ENCODE measurements around the gene PNPLA7. TPM values are rescaled to one million over a fixed set of nuclear protein-coding genes. Genes with fewer than 3 reads are reported as not detected.

The PNPLA7 gene
- total RNA-seq, 1 experiment from 2014 or later = 0.21 TPM

DNA sequence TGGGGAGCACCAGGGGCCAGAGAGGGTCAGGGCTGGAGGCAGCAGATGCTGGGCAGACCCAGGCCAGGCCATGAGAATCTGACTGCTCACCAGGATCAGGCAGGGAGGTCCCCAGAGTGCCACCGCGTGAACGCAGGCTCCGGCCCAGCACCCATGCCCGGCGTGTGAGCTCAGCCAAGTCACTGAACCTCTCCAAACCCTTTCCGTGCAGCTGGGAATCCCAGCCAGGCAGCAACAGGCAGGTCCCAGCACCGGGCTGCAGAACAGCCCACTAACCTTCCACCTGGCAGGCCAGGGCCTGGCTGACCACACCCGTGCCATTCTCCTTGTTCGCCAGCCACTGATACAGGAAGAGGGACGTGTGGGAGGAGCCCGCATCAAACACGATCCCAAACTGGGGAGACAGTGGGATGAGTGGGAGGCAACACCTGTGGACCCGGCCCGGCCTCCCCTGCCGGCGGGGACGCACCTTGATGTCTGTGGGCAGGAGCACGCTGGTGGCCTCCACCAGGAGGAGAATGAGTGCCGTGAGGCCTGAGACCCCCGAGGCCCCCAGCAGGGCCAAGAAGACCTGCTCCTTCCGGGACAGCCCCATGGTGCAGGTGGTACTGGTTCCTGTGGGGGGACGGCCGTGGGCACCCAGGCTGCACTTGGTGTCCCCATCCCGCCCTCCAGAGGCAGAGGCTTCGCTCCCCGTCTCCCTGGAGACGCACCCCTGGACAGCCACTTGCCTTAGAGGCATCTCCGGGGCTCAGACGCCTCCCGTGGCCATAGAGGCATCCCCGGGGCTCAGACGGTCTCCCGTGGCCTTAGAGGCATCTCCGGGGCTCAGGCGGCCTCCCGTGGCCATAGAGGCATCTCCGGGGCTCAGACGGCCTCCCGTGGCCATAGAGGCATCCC lies 112.3 kb downstream of the PNPLA7 start:
- DNase-seq (ENCODE audit: low read depth) = no peak

DNA sequence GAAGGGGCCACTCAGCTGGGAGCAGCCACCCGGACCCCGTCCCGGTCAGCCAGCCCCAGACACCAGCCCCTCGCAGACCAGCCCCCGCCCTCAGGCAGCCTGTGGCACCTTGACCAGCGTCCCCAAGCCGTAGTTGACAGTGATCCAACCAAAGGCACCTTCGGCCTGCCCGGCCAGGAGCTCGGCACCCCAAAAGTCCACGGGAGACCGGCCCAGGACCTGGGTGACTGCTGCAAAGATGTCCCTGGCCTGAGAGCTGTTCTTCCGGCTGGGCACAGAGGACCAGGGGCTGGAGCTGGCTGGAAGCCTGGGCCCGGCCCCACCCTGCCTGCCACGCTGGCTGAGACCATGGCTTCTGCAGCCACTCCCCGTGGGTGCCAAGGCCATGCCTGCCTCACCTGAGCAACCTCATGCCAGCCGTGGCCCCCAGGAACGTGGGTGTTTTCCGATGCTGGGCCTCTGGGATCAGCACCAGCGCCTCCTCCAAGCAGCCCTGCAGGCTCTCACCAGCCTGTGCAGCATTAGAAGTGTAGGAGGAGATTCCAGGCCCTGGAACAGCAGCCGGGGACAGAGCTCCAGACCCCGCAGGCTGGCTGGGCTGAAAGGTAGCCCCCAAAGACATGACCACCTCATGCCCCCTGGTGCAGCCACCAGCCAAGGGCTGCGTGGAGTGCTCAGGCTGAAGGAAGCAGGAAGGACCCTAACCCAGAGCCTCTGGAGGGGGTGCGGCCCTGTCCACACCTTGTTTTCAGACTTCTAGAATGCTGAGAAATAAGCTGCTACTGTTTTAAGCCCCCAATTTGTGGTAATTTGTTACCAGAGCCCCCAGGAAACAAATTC lies 113.2 kb downstream of the PNPLA7 start:
- no peak for DNase-seq (ENCODE audit: low read depth)

DNA sequence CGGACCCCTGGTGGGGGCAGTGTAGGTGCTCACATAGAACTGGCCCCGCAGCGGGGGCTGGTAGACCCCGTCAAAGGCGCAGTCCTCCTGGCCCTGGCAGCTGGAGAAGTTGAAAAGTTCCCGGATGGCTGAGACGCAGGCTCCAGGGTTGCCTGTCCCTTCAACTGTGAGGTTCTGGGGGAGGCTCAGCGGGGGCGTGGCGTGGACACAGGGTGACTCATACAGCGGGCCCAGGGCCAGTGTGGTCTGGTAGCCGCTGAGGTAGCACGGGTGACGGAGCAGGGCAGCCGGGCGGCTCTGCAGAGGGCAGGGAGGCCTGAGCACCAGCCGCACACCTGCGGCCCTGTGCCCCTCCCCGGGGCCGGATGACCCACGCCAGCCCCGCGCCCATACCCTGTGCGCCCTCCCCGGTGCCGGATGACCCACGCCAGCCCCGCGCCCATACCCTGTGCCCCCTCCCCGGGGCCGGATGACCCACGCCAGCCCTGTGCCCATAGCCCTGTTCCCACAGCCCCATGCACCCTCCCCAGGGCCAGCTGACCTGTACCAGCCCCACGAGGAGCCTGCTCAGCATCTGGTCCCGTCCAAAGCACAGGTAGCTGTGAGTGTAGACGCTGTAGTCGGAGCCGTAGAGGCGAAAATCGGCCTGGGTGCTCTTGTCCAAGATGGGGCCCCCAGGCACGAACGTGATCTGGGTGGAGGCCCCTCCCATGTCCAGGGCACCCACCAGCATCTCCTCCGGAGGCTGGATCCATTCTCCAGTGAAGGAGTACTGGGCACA lies 114.0 kb downstream of the PNPLA7 start:
- peak; percentile 91 for DNase-seq (ENCODE audit: low read depth)

DNA sequence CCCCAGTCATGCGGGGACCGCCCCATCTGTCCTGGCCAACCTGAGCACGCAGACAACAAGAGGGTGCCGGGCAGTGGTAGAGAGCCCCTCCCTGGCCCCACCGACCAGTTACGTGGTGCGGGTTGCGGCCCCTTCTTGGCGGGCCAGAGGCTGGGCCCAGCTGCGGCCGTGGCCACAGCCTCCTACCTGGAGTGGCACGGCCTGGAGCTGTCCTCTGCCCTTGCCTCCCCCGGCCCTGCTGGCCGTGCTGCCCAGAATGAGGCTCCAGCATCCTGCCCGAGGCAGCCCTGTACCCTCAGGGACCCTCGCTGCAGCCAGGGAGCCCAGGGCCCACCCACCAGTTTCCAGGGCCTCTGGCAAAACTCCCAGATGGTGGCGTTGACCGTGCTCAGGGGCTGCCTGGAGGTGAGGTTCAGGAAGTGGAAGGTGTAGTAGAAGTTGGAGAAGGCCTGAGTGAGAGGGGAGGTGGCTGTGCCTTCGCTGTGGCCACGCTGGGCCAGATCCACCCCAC lies 114.8 kb downstream of the PNPLA7 start:
- DNase-seq (ENCODE audit: low read depth) = no peak

DNA sequence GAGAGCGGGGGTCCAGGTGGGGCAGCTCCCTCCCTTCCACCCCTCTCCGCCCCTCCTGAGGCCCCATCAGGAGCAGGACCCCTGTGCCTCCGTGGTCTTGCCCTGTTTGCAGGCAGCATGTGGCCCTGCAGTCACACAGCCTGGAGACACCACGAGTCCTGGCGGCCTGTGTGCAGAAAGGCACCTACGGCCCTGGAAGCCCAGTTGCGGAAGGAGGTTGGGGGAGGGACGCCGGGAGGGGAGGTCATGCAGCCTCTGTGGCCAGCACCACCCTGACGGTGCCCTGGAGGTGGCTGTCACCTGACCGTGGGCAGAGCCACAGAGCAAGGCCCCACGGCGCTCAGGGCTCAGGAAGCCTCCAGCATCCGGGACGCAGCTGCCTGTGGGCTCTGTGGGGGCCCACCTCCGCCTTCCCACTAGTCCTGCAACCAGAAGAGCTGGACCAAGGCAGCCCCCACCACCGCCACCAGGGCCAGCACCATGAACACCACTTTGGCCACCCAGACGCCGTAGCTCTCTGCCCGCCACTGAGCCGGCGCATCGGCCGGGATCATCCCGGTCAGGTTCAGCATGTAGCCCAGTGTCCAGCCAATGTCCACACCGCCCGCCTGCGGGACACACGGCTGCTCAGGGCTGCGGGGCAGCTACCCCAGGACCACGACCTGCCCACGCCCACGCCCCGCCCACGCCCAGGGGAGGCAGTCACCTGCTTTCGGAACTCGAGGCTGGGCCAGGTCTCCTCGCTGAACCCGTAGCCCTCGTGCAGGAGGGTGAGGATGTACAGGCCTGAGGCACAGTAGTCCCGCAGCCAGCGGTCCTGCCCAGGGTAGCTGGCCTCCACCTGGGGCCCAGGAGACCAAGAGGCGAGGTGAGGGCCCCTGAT lies 115.5 kb downstream of the PNPLA7 start:
- DNase-seq (ENCODE audit: low read depth) = no peak

DNA sequence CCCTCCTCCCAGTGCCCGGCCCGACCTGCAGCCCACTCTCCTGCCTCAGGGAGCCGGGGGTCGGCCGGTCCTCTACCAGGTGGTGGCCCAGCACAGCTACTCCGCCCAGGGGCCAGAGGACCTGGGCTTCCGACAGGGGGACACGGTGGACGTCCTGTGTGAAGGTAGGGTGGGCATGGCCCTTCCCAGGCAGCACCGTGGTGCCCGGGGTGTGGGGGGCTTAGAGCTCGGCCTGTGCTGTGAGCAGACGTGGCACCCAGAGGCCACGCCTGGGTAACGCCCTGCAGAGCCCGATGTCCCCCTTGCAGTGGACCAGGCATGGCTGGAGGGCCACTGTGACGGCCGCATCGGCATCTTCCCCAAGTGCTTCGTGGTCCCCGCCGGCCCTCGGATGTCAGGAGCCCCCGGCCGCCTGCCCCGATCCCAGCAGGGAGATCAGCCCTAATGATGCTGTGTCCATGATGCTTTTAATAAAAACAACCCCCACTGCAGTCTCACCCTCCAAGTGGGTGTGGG lies 116.2 kb downstream of the PNPLA7 start:
- no peak for DNase-seq (ENCODE audit: low read depth)

DNA sequence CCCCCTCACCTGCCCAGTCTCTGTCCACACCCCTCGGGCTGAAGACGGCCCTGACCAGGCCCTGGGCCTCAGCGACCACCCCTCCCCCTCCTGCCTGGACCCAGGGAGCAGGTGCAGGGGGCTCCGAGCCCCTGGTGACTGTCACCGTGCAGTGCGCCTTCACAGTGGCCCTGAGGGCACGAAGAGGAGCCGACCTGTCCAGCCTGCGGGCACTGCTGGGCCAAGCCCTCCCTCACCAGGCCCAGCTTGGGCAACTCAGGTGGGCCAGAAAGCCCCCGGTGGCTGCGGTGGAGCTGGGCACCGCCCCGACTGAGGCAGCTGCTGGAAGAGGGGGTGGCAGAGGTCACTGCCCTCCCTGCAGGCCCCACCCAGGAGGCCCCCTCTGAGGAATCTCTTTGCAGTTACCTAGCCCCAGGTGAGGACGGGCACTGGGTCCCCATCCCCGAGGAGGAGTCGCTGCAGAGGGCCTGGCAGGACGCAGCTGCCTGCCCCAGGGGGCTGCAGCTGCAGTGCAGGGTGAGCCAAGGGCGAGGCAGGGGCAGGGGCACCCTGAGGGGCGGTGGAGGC lies 116.8 kb downstream of the PNPLA7 start:
- DNase-seq (ENCODE audit: low read depth) = no peak

DNA sequence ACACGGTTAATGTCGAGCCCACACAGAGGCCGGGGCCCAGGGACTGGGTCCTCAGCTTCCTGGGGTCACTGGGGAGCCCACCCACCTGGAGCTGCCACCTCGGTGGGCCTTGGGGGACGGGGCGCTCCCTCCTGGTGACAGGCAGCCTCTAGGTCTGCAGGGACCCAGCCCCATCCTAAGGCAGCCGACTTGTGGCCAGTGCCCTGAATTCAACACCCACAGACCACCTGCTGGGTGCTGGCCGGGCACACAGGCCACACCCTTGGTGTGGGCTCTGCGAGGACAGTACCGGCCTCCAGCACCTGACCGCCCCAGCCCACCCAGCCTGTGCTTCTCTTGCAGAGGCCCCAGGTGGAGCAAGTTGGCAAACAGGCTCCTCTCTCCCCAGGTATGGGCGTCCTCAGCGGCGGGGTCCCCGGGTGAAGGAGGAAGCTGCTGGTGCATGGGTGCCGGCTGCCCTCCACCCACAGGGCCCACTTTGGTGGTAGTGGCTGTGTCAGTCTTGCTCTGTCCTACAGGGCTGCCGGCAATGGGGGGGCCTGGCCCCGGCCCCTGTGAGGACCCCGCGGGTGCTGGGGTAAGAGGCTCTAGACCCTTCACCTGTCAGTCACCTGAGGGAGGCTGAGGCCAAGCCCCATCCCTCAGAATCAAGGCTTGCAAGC lies 117.4 kb downstream of the PNPLA7 start:
- DNase-seq (ENCODE audit: low read depth) = no peak

DNA sequence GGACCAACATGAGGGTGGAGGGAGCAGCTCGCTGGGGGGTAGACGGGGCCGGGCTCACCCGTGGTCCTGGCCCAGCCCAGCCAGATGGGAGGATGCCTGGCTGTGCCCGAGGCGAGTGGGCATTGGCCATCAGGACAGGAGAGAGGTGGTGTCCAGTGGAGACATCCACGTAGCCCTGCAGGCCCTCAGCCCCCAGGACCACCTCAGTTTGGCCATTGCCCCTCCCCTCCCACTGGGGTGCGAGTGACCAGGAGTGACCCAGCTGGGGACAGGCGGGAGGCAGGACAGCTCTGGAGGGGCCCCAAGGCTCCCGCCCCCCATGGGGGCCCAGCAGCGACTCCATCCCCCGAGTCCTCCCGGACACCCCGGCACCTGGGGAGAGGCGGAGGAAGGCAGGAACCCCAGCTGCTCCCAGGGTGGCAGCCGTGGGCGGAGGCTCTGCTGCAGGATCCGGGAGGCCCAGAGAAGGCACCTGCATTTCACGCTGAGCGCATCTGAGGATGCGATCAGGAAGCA lies 118.7 kb downstream of the PNPLA7 start:
- no peak for DNase-seq (ENCODE audit: low read depth)

DNA sequence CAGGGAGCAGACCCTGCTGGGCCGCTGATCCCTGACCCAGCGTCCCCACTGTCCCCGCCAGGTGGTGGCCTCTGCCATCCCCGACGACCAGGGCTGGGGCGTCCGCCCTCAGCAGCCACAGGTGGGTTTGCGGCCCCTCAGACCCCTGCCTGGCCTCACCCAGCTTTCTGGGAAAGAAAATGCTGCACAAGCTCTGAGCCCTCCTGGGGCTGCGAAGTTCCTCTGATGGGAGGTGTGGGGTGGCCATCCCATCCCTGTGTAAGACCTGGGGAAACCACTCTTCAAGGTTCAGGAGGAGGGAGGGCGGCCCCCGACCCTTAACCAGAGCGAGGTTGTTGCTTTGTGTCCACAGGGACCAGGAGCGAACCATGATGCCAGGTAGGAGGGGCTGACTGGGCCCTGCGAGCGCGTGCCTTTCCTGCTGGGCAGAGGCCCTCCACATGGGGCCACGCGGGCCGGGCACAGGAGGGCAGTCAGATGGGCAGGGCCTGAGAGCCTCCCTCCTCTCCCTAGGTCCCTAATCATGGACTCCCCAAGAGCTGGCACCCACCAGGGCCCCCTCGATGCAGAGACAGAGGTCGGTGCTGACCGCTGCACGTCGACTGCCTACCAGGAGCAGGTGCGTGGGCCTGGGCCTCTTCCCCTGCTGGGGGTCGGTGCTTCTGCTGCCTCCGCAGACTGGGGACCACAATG lies 119.3 kb downstream of the PNPLA7 start:
- DNase-seq (ENCODE audit: low read depth) = no peak

DNA sequence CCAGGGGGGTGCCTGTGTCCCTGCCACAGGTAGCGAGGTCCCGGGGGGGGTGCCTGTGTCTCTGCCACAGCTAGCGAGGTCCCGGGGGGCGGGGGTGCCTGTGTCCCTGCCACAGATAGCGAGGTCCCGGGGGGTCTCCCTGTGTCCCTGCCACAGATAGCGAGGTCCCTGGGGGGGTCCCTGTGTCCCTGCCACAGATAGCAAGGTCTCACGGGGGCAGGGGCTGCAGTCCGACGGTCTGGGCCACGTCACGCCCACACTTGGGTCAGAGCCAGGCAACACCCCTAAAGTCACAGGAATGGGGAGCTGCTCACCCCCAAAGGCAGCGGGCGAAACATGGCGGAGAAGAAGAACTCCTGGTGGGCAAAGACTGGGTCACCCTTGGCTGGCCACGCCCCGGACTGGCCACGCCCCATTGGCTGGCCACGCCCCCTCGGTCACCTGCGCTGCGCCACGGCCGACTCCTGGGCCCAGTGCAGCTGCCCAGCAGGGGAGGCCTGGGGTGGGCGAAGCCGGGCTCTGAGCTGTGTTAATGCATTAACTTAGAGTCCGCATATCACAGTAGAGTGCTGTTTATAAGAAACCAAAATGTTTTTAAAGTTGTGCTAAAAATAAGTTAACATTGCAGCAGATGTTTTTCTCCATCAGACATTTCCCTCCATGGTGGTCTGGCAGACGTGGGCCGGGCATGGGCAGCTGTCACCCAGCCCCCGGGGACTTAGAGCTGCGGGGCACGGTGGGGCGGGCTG lies 120.1 kb downstream of the PNPLA7 start:
- DNase-seq (ENCODE audit: low read depth) = no peak

DNA sequence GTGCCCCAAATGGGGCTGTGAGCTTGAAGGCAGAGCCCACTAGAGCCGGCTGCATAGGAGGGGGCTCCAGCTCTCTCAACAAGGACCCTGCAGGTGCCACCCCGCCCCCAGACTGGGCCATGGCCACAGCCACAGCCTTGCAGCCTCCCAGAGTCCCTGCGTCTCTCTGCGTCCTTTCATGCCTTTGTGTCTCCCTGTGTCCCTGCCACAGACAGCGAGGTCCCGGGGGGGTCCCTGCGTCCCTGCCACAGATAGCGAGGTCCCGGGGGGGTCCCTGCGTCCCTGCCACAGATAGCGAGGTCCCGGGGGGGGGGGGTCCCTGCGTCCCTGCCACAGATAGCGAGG lies 120.7 kb downstream of the PNPLA7 start:
- DNase-seq (ENCODE audit: low read depth) = no peak

DNA sequence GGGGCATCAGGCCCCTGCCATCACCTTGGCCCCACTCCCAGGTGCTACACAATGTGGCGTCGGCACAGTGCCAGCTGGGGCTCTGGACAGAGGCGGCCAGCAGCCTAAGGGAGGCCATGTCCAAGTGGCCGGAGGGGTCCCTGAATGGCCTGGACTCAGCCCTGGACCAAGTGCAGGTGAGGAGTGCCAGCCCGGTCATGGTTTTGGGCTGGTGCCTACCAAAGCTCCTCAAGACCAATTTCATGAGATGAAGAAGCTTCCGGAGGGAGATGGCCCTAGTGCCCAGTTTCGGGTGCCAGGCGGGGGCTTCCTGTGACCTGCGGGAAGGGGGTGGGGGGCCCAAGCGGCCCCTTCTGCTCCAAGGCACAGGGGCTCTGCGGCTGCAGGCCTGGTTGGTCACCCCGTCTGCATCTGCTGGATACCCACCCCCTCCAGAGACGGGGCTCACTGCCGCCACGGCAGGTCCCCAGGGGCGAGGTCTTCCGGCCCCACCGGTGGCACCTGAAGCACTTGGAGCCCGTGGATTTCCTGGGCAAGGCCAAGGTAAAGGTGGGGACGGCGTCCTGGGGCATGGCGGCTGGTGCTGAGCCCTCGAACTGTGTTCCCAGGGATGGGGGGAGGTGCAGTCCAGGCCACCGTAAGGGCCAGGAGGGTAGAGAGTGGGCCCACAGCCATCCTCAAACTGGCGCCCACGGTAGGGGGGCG lies 121.2 kb downstream of the PNPLA7 start:
- no peak for DNase-seq (ENCODE audit: low read depth)

DNA sequence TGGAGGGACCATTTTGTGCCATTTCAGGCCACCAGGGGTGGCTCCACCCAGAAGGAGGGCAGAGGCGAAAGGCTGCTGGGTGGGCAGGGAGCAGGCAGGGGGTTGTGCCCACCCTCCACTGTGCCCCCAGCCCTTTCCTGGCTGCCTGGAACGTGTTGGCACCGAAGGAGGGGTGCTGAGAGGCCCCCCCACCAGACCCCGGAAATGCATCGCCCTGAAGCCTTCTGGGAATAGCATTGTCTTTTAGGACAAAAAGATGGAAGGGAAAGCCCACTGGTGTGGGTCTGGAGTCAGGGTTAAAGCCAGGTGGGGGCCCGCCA lies 121.9 kb downstream of the PNPLA7 start:
- no peak for DNase-seq (ENCODE audit: low read depth)

DNA sequence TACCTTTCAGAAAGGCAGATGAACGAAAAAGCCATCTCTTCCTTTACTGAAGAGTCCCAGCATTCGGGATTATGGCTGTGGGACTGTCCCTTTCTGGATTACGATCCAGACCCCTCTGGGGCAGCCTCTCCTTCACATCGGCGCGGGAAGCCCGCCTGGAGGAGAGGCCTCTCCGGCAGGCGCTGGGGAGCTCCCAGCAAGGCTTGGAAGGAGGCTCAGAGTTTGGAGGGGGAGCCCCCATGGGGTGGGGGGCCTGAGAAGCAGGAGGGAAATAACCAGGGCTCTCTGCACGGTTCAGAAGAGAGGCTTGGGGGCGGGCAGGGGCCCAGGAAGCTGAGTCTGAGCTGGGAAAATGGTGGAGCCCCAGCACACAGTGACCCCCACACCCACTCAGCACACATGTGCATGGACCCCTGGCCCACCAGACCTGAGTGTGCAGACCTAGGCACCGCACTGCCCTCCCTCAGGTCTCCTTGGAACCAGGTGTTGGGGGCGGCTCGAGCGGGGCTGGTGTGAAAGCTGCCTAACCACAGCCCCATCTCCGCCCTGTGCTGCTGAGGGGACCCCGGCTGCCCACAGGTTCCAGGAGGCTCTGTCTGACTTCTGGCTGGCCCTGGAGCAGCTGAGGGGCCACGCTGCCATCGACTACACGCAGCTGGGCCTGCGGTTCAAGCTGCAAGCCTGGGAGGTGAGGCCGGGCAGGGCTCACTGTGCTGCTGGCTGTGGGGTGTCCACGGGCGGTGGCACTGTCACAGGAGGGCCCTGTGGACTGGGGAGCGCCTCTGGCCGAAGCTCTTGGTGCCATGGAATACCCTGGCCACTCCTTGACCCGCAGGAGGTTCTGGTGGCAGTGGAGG lies 122.5 kb downstream of the PNPLA7 start:
- DNase-seq (ENCODE audit: low read depth) = no peak

DNA sequence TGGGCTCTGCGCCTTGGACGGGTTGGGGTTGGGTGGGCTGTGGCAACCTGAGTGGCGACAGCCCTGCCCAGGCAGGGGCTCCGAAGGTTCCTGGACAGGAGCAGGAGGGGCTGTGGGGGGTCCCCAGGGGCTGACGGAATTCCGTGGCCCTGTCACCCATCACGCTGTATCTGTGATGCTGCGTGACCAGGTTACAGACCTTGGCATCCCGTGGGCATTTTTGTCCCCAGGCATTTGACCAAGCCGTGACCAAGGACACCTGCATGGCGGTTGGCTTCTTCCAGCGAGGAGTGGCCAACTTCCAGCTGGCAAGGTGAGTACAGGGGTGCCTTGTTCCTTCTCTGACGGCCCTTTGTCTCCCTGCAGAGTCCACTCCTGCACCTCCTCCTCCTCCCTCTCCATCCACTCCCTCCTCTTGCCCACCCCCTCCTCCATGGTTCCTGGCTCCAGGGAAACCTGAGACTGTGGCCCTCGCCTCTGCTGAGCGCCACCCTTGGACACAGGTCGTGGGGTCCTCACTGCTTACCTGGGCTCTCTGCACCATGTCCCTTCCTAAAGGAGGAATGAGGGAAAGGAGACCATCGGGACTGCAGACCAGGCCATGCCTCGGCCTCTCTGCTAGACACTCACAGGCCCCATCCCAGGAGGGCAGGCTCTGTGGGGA lies 124.1 kb downstream of the PNPLA7 start:
- DNase-seq (ENCODE audit: low read depth) = no peak
